Tongue (tissue), 2 donors: ENCODE data around the gene MPHOSPH8. TPM values are rescaled to one million over a fixed set of nuclear protein-coding genes. Genes with fewer than 3 reads are reported as not detected.
"Not testable (repeated sequence)": the region's sequence is repeated elsewhere in the genome, so short reads cannot be mapped to it uniquely, and the experiment has no call there.

Source experiments
- DNase-seq: peaks from one replicate; pipeline ENCODE4 v3.0.0-alpha.2; 2015
- total RNA-seq: library from RNA; depleted of rRNA; stranded (reverse); fragments of >200 nt; gene quantifications from one replicate; pipeline ENCODE4 v1.2.3, GENCODE V29; 2014

MPHOSPH8 gene
- total RNA-seq, 1 donor from 2014 or later = 23.3 TPM

DNA sequence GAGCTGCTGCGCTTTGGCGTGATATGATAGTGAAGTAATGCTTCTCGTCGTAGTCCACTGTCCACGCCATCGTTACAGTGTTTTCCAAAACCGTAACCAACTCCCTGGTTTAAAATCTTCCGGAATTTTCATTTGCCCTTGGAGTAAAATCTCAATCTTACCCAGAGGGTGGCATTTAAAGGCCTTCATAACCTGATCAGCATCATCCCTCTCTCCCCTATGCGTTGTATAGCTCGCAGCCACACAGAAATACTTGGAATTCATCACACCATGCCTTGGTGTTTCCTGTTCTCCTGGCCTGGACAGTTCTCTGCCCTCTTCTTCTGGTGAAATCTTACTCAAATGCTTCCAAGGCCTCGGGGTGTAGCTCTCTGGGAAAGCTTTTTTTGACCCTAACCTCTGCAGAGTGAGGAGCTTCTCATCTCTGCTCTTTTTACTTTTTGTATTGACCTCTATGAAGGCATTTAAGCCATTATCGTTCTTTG, 839 bp downstream of the MPHOSPH8 start:
- no peak for DNase-seq

DNA sequence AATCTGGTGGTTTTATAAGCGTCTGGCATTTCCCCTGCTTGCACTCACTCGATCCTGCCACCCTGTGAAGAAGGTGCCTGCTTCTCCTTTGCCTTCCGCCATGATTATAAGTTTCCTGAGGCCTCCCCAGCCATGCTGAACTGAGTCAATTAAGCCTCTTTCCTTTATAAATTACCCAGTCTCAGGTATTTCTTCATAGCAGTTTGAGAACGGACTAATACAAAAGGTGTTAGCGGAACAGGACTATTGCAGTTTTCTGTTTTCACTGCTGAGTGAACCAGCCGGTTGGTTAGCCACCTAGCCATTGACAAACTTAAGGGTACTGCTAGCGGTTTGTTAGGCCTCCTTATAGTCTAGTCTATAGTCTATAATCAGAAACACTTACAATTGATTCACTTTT, 2.5 kb downstream of the MPHOSPH8 start:
- not testable (repeated sequence) for DNase-seq

DNA sequence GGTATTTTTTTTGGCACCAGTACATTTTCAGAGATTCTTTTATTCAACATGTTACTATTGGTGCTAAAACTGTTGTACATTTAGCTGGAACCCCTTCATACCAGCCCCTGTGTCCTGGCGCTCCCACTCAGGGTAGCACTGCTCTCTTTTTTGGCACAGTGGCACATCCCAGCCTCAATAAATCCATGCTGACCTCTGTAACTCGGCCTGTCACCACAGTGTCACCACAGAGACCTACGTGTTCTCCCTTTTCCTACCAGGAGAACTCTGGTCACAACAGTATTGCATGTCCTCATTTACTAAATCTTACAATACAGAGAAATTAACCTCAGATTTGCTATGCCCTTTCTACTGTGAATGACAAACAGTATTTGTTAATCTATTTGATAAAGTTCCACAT, 10.2 kb downstream of the MPHOSPH8 start:
- DNase-seq = no peak

DNA sequence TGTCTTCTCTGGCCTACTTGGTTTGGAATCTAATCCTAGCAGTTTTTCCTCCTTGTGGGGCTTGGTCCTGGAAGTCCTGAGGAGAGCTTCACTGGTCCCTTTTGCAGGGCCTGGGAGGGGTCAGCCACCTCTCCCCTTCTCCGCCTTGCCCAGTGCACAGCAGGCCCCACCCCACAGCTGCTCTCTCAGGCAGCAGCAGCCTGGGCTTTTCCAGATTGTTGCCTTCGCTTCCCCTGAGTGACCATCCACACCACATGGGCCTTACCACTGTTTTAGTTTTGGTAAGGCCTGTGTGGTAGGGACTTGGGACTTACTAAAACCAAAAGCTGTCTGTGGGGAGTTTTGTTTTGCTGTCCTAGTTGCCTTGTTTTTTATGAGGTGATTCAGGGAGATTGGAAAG, 11.5 kb downstream of the MPHOSPH8 start:
- no peak for DNase-seq

DNA sequence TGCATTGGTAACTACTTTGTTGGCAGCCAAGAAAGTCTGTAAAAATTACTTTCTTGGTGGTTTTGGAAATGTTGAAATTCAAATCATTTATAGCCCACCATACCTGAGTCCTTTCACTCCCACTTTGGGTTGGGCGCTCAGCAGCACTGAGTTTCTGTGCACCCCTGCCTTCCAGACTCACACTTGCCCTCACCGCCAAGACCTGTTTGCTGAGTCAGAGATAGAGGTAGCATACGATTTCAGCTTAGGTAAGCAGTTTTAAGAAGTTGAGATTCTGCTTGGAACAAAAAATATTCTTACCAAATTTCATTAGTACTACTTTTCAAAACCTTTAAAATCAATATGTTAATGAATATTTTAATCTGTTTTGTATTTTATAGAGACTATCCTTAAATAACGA, 12.6 kb downstream of the MPHOSPH8 start:
- no peak for DNase-seq

DNA sequence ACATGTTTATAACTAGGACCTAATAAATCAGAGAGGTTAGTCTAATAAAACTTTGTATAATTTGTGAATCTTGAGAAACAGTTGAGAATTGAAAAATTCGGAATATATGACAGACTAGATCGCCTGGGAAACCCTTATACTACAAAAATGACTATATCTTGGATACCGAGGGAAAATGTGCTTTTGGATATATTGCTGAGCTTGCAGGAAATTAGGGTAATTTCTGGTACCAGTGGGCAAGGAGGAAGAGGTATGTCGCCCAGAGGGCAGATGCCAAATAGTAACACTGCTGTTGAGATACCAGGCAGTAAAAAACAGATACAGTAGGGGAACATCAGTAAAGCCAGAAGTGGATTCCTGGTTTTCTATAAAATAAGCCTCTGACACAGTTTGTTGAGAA, 17.3 kb downstream of the MPHOSPH8 start:
- DNase-seq = no peak

DNA sequence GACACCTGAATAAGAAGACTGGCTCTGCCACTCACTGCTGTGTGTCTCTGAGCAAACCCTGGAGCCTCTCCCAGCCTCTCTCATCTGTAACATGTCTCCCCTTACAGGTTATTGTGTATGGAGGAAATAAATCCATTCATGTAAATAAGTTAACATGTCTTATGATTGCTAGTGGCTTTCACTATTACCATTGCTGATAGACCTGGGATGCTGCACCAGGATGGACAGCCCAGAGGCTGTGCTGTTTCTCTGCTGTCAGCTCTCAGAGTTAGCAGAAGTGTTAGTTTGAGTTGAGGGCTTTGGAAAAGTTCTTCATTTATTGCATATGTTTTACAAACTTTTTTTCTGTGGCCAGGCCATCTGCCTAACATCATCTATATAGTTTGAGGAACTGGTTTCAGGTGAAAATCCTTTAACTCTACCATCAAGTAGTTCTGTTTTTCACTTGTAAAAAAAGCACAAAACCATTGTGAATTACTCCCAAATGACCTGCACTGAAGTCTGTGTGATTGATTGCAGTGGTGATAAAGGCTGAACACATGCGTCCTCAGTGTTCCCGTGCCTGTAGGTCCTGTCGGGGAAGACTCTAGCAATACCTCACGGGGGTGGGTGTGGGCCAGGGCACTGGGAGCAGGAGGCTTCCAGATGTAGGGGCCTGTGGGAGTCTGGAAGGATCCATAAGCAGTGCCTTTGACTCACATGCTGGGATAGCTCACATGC, 24.6 kb downstream of the MPHOSPH8 start:
- no peak for DNase-seq

DNA sequence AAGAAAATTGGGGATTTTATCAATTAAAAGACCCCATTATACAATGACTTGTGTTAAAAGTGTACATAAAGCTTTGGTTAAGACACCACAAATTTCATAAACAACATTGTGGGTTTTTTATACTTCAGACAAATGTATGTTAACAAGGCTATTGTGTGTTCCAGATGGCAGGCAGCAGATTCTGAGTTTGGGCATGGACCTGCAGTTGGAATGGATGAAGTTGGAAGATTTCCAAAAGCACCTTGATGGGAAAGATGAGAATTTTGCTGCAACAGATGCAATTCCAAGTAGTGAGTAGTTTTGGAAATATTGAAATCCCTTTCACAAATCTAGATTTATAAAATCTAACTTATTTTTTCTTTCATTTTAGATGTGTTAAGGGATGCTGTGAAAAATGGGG, 25.4 kb downstream of the MPHOSPH8 start:
- no peak for DNase-seq

DNA sequence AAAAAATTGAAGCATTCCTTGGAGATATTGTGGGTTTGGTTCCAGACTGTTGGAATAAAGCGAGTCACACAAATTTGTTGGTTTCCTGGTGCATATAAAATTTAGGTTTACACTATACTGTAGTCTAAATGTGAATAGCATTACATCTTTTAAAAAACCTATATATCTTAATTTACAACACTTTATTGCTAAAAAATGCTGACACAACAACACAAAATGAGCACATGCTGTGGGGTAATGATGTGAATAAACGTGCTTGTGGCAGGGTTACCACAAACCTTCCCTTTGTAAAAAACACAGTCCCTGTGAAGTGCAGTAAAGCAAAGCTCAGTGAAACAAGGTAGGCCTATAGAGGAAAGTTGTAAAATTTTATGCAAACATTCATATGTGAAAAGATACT, 27.7 kb downstream of the MPHOSPH8 start:
- DNase-seq = no peak

DNA sequence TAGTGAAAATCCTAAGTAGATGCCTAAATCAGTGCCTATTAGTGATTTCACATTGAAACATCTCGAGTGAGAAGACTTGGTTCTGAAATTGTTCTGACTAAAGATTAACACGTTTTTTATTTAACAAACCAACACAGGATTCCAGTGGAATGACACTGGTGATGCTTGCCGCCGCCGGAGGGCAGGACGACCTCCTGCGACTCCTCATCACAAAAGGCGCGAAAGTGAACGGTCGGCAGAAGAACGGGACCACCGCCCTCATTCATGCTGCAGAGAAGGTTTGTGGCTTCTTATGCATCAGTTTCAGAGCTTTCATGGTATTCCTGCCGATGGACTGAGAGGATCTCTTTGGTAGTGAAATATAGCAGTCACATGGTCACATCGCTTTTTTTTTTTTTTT, 28.1 kb downstream of the MPHOSPH8 start:
- DNase-seq = no peak

DNA sequence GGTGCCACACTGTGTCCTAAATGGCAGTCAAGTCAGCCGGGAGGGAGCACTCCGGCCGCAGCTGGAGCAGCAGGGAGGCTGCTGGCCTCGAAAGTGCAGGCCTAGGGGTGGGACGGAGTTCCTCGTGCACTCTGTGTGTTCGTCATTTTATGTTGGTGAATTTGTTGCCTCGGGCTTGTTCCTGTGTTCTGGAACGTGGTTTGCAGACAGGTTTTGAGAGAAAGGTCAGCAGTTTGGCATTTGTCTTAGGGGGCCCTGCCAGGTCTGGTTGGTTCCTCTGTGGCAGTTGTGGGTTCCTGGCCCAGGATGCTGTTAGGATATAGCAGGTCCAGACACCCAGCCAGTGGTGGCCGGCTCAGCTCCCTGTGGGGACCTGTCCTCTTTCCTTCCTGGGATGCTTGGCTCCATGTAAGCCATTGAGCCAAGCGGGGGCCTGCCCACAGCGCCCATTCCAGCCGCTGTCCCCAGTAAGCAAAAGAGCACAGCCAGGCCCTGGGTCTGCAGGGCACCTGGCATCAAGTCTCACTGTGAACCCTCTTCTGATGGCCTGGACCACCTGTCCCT, 30.0 kb downstream of the MPHOSPH8 start:
- DNase-seq = no peak

DNA sequence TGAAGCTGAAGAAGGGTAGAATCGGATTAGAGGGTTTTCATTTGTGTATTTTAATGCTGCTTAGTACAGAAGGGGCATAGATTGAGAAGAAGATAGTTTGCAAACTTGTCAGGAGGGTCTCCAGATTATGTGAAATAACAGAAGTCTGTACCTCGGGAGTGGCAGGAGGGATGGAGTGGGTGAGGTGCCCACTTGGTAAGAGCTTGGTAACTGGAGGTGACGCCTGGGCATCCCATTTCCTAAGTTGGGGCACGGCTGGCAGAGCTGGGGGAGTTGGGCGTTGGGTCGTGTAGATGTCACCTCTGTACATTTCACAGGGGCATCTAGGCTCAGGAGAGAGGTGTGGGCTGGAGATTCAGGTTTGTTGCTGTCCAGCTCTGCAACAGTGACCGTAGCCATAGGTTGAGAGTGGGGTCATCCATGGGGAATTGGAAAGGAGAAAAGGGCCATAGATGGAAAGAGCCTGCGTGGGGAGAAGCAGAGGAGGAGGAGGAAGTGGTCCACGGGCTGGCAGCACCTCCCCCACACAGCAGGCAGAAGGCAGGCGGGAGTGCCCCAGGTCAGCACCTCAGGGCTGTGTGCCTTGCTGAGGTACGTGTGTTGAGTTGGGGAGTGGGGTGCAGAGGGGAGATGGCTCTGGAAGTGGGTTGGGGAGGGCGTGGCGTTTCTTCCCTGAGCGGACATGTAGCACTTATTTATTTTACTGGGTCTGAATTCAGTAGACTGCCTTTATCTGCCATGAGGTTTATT, 31.2 kb downstream of the MPHOSPH8 start:
- DNase-seq = no peak

DNA sequence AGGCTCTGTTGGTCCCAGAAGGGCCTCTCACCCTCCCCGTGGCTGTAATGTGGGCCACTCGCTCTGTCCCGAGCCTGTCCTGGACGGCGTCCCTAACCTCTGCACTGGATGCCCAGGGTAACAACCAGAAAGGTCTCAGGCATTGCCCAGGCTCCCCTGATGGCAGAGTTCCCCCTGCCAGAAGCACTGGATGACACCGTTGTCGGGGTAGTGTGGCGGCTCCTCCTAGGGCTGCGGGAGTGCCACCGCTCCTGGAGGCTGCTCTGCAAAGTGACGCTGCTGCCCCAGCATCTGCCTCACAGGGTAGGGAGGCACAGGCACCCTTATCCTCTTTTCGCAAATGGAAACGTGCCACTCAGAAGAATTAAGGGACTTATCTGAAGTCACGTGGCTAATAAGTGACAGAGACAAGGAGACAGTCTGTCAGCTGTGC, 32.0 kb downstream of the MPHOSPH8 start:
- no peak for DNase-seq

DNA sequence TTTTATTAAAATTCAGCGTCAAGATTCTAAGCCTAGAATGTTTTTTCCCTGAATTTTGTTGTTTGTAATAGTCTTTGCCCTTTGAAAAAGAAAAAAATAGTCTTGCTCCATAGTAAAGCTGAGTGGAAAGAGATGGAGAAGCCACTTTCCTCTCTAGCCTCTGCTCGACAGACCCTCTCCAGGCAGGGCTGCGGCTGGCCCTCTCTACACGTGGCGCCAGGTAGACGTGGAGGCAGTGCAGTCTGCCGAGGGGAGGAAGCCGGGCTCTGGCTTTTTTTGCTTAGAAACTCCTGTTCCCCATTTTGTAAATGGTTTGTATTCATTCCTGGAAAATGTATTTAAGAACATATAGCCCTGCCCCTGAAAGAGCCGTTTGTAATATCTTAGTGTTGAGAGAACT, 35.3 kb downstream of the MPHOSPH8 start:
- DNase-seq = no peak

DNA sequence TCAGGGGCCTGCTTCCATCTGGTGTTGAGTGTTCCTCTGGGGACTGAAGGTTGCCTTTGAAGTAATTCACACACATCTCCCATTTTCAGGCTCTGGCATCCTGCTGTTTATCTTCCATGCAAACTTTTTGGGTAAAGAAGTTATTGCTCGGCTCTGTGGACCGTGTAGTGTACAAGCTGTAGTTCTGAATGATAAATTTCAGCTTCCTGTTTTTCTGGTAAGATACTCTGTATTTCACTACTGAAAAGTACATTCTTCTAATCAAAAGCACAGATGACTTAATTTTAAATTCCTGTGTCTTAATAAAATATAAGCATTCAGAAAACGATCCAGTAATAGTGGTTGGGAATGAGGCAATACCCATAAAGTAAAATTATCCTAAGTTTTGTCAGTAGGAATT, 36.7 kb downstream of the MPHOSPH8 start:
- no peak for DNase-seq

DNA sequence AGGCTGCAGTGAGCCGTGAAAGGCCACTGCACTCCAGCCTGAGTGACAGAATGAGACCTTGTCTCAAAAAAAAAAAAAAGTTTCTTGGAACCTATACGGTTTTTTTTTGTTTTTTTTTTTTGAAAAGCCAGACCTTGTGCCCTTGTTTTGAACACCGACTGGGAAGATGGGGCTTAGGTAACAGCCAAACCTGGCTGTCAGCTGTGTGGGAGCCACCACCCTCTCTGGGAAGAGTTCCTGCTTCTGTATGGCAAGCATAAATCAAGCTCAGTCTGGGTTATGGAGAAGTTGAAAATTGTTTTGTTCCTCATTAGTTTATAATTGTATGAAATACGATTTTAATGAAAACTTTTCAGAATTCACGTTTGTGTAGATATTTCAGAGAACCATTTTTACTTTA, 39.5 kb downstream of the MPHOSPH8 start:
- DNase-seq = no peak

DNA sequence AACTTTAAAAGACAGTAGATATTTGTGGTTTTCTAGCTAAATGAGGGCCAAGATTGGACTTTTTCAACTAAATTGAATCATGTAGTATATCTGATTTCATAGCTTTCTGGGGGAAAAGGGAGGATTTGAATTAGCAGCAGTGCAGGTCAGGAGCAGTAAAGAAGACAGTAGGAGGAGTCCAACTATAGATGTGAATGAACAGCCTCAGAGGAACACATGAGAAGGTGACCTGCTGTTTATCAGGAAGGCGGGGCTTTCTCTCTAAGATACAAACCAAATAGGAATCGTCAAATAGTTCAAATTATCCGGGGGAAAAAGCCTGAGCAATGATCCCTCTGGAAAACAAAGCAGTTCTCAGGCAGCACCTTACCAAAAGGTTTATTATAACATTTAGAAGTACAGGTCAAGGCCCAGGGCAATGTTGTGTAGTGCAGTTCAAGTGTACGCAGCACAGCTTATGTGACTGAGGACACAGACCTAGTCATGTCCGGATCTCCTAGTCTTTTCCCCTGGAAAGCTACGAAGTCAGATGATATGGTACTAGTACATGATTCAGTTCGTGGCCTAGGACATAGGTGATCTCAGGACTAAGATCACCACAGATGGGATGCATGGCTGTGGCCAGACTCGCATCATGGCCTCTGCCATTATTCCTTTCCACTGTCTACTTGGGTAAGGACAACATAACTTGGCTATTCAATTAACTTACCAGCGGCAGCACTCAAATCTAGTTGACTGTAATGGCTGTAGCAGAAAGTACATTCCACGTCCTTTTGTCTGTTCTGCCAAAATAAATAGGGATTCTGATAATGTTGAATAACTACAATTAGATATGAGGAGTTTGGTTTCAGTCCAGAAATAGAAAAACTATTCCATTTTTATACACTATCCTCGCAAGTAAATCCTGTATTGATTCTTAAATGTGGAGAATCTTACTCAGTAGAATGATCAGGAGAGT, 40.3 kb downstream of the MPHOSPH8 start:
- DNase-seq = no peak

DNA sequence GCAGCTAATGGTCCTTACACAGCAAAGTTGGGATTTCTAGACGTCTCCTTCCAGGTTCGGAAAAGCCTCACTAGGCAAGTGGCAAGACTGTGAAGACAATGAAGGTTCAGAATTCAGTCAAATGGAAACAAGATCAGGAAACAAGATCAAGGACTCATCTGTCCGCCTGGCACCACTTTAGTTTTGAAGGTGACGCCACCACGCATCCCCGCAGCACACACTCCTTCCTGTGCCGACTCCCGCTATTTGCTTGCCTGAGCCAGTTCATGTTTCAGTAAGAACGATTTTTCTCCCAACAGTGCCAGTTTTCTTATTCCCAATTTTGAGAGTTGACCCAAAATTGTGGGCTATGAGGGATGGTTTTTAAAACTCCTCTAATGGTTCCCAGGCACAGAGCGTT, 41.4 kb downstream of the MPHOSPH8 start:
- DNase-seq = no peak

DNA sequence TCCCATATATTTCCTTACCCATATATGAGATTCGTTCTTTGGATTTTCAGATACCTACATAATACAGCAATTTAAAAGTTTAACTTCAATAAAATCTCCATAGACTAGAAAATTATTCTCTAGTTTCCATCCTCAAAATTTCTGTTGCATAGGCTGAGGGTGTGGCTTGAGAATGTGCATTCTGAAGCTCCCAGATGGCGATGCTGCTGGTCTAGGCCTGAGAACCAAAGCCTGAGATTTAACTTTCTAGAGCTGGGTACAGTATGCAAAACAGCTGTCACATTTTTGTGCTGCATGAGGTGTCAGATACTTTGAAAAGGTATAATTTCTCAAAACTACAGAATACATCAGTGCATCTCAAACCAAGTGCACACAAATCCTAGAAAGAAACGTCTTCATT, 42.7 kb downstream of the MPHOSPH8 start:
- DNase-seq = no peak

DNA sequence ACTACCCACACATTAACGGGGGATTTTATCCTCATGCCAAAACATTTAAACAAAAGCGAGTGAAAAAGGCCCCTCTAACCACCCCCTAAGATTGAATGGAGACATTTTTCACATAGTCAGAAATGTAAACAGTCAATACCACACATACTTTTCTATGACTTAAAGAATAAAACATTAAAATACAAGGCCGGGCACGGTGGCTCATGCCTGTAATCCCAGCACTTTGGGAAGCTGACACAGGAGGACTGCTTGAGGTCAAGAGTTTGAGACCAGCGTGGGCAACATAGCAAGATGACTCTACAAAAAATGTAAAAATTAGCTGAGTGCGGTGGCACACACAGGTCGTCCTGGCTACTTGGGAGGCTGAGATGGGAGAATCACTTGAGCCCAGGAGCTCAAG, 47.3 kb downstream of the MPHOSPH8 start:
- DNase-seq = no peak

DNA sequence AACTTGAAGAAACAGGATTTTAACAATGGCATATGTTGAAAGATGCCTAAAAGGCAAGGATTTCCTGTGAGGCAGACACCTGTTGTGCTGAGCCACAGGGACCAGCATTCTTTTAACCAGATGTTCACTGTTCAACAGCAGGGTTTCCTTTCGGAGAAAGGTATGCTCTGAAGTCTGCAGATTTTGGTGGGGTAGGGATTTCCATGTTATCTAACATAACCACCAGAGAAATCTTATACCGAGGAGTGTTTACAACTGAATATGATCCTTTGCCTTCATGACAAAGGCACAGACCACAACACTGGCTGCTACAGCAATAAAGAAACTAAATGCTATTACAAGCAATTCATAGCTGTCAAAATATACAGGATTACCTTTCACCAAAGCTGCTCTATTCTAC, 48.1 kb downstream of the MPHOSPH8 start:
- DNase-seq = peak; percentile 10

DNA sequence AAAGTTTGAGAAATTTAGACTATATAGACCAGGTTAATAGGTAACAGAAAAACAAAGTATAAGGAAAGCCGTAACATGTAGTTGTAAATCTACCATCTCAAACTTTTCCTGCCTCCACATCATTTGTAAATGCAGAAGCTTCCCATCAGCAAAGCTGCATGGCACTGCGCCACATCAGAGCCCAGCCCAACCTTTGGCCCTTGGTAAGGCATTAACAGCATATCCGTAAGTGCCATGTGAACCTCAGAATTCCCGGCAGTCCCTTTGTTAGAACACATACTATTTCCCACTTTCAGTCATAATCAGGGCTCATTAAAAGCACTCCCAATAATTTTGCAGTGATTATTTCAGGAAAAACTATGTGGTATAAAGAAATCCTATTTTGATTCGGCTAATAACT, 51.6 kb downstream of the MPHOSPH8 start:
- no peak for DNase-seq
